ENCODE measurements around the gene MYDGF.

DNA sequence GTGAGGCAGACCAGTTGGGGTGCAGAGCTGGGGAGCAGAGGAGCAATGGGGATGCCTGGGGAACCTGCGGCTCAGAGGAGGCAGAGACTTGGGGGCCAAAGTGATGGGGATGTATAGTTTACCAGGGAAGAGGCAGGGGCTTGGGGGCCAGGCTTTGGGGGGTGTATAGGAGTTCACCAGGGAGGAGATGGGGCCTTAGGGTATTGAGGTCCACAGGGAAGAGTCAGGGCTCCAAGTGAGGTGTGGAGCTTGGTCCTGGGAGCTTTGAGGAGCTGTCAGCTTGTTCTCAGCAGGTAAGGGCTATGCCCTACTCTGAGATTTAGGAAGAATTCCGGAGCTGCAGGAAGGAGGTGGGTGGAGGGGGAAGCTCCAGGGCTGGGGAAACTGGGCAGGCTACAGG is 20.0 kb downstream of the MYDGF start:
- TF ChIP-seq, protein P1, sequence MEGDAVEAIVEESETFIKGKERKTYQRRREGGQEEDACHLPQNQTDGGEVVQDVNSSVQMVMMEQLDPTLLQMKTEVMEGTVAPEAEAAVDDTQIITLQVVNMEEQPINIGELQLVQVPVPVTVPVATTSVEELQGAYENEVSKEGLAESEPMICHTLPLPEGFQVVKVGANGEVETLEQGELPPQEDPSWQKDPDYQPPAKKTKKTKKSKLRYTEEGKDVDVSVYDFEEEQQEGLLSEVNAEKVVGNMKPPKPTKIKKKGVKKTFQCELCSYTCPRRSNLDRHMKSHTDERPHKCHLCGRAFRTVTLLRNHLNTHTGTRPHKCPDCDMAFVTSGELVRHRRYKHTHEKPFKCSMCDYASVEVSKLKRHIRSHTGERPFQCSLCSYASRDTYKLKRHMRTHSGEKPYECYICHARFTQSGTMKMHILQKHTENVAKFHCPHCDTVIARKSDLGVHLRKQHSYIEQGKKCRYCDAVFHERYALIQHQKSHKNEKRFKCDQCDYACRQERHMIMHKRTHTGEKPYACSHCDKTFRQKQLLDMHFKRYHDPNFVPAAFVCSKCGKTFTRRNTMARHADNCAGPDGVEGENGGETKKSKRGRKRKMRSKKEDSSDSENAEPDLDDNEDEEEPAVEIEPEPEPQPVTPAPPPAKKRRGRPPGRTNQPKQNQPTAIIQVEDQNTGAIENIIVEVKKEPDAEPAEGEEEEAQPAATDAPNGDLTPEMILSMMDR (IDR thresholded peaks at IDR 0.05), result no peak
- no peak for TF ChIP-seq ZFX (IDR thresholded peaks at IDR 0.05; ENCODE audit: borderline replicate concordance)

All from 22Rv1 (cell line).